GM23338 (cell line): ENCODE results near the gene CBX8. TPM values are rescaled to one million over a fixed set of nuclear protein-coding genes. Genes with fewer than 3 reads are reported as not detected.

ENCODE experiments used
- ATAC-seq: fragments of 200-7000 bp; cut with Tn5 transposase; 3 replicates; pipeline ENCODE4 v1.9.1; 2020
- DNase-seq: peaks from one replicate; pipeline ENCODE4 v3.0.0-alpha.2; 2015; ENCODE audit warnings: low spot score
- H2AFZ ChIP-seq: fragments of 200-600 bp; sonication (generic); 2 replicates; pipeline ENCODE4 v1.8.0; 2016; ENCODE audit warnings: antibody characterized with exemption, mild to moderate bottlenecking, moderate library complexity
- H3F3A ChIP-seq: fragments of 200-600 bp; sonication (generic); replicated peaks from 2 replicates; pipeline ENCODE4 v1.8.0; 2017; ENCODE audit warnings: antibody characterized with exemption, mixed run types, low read depth
- H3K27ac ChIP-seq: fragments of 200-600 bp; sonication (generic); 2 replicates; pipeline ENCODE4 v1.6.1; 2016; ENCODE audit warnings: low read depth
- H3K27me3 ChIP-seq: fragments of 200-600 bp; sonication (generic); 2 replicates; pipeline ENCODE4 v1.8.0; 2016; ENCODE audit warnings: mild to moderate bottlenecking, mixed run types, moderate library complexity; ENCODE audit not compliant: insufficient read depth
- H3K36me3 ChIP-seq: fragments of 200-600 bp; sonication (generic); 2 replicates; pipeline ENCODE4 v1.8.0; 2016; ENCODE audit warnings: mild to moderate bottlenecking; ENCODE audit not compliant: insufficient read depth
- H3K4me1 ChIP-seq: fragments of 200-600 bp; sonication (generic); 2 replicates; pipeline ENCODE4 v1.8.0; 2016; ENCODE audit warnings: mild to moderate bottlenecking, moderate library complexity; ENCODE audit not compliant: insufficient read depth
- H3K4me2 ChIP-seq: fragments of 200-600 bp; sonication (generic); 2 replicates; pipeline ENCODE4 v1.7.1; 2017; ENCODE audit warnings: mixed run types
- H3K4me3 ChIP-seq: fragments of 200-600 bp; sonication (generic); 2 replicates; pipeline ENCODE4 v1.6.1; 2016; ENCODE audit warnings: mixed run types
- H3K79me2 ChIP-seq: fragments of 200-600 bp; sonication (generic); replicated peaks from 2 replicates; pipeline ENCODE4 v1.8.0; 2017; ENCODE audit warnings: mild to moderate bottlenecking; ENCODE audit not compliant: insufficient read depth
- H3K9me2 ChIP-seq: fragments of 200-600 bp; sonication (generic); 2 replicates; pipeline ENCODE4 v1.8.0; 2017; ENCODE audit not compliant: insufficient read depth
- H4K20me1 ChIP-seq: fragments of 200-600 bp; sonication (generic); replicated peaks from 2 replicates; pipeline ENCODE4 v1.8.0; 2017; ENCODE audit warnings: mild to moderate bottlenecking; ENCODE audit not compliant: insufficient read depth
- H3K27ac Mint-ChIP-seq: 2 replicates; pipeline ENCODE4 v1.8.0; 2020; ENCODE audit warnings: inconsistent platforms, mild to moderate bottlenecking, moderate library complexity, mixed read lengths
- H3K27me3 Mint-ChIP-seq: 3 replicates; pipeline ENCODE4 v1.8.0; 2022; ENCODE audit warnings: low read depth, mild to moderate bottlenecking, moderate library complexity, mixed read lengths, inconsistent platforms; ENCODE audit not compliant: insufficient read depth, poor library complexity
- H3K36me3 Mint-ChIP-seq: 3 replicates; pipeline ENCODE4 v1.8.0; 2021; ENCODE audit warnings: low read depth, mild to moderate bottlenecking, inconsistent platforms, moderate library complexity, mixed read lengths
- H3K4me1 Mint-ChIP-seq: 3 replicates; pipeline ENCODE4 v1.8.0; 2020; ENCODE audit warnings: mild to moderate bottlenecking, inconsistent platforms, mixed read lengths
- H3K4me3 Mint-ChIP-seq: 3 replicates; pipeline ENCODE4 v1.8.0; 2021; ENCODE audit warnings: moderate library complexity, mild to moderate bottlenecking, inconsistent platforms, mixed read lengths
- H3K9me3 Mint-ChIP-seq: 3 replicates; pipeline ENCODE4 v1.8.0; 2020; ENCODE audit warnings: moderate library complexity, mild to moderate bottlenecking, inconsistent platforms, mixed read lengths
- CREB1 ChIP-seq: fragments of 250-450 bp; sonication (Bioruptor Pico); IDR thresholded peaks from 2 replicates; pipeline ENCODE4 v1.5.0; 2020; ENCODE audit warnings: low read depth, mild to moderate bottlenecking, moderate library complexity
- CTCF ChIP-seq, 2 experiments: fragments of 200-600 bp in 1 of 2; sonication (generic) in 1 of 2; conservative IDR thresholded peaks; 2 replicates each; pipeline versions ENCODE4 v1.5.1 to v1.6.1; 2016 to 2017; ENCODE audit warnings: antibody characterized with exemption in 2 of 2, low read depth in 2 of 2, mild to moderate bottlenecking in 2 of 2, moderate library complexity in 1 of 2
- EZH2phosphoT487 ChIP-seq: fragments of 200-600 bp; sonication (generic); IDR thresholded peaks from one replicate; pipeline ENCODE4 v1.8.1; 2018; ENCODE audit warnings: antibody characterized with exemption; ENCODE audit not compliant: unreplicated experiment
- POLR2AphosphoS5 ChIP-seq: IDR thresholded peaks from 2 replicates; pipeline ENCODE4 v1.6.1; 2016; ENCODE audit warnings: antibody characterized with exemption, low read depth
- ZNF462 ChIP-seq: fragments of 250-450 bp; sonication (Bioruptor Pico); IDR thresholded peaks from 2 replicates; pipeline ENCODE4 v1.5.0; 2020; ENCODE audit warnings: mild to moderate bottlenecking, moderate library complexity
- long read RNA-seq: library from polyadenylated mRNA; unstranded; transcript quantifications from one replicate; pipeline ENCODE4 v2.0.0, GENCODE V29; 2020; ENCODE audit not compliant: unreplicated experiment
- polyA plus RNA-seq: library from polyadenylated mRNA; unstranded; fragments of >200 nt; fragmentation: Nextera tagmentation; extraction: Ambion mirVana; gene quantifications from 2 replicates; pipeline ENCODE4 v1.2.1, GENCODE V29; 2016
- total RNA-seq: library from RNA; depleted of rRNA; stranded (reverse); fragments of >200 nt; shearing (Covaris generic); gene quantifications from 2 replicates; pipeline ENCODE4 v1.2.3, GENCODE V29; 2014; rRNA removed

Gene CBX8
- total RNA-seq (0.16 and 1.0 TPM in 2 replicates), polyA plus RNA-seq (1.1 and 1.3 TPM in 2 replicates)
- long read RNA-seq, partial matches to known transcripts, result 0 of 1 reads
- long read RNA-seq, other reads (novel, unspliced or antisense), result 0 of 1 reads

GRCh38 chr17:79796763-79797491 lies at the start of gene CBX8:
Gene CBX8 (minus strand): TSS chr17:79797077. CDS start chr17:79796998, 79 bp downstream.
- Mint-ChIP-seq H3K9me3 (peaks cover 8% of the 10 kb centered on the region; the same call in 2 of the 3 replicates), H3K4me3 (peak within 1 kb of the TSS; percentile 71), H3K27me3 (peaks cover 96% of the 10 kb centered on the region), H3K36me3 (no peaks in the 10 kb centered on the region; the same call in 1 of the 3 replicates), H3K4me1 (peaks cover 45% of the 10 kb centered on the region), H3K27ac (no peak within 1 kb of the TSS)
- Histone ChIP-seq H3K79me2 (no peaks in the 10 kb centered on the region), H3K4me2 (peak within 1 kb of the TSS; percentile 74), H3K27me3 (peaks cover 92% of the 10 kb centered on the region), H3K27ac (no peak within 1 kb of the TSS), H2AFZ (peak within 1 kb of the TSS; percentile 52; the same call in 1 of the 2 replicates), H3K4me1 (peaks cover 40% of the 10 kb centered on the region), H4K20me1 (peaks cover 5% of the 10 kb centered on the region), H3K36me3 (no peaks in the 10 kb centered on the region), H3K9me2 (no peaks in the 10 kb centered on the region), H3F3A (peaks cover 30% of the 10 kb centered on the region), H3K4me3 (peak within 1 kb of the TSS; percentile 69)
- peak; percentile 100 for DNase-seq
- TF ChIP-seq CTCF (conservative IDR thresholded peaks at IDR 0.05; ENCODE audit: low read depth in 2 of 2) (peak in 1 of 2 experiments; percentile 12; a peak in 1 of 4 replicates), POLR2AphosphoS5 (0 out of 2 replicates have a peak, but pooled peaks have one; percentile 12), ZNF462 (no peak), EZH2phosphoT487 (no peak), CREB1 (CRISPR knock-in tag) (peak; percentile 94)
- peak; percentile 23 for ATAC-seq
